ENCODE results near the gene SERPINA6. TPM values are rescaled to one million over a fixed set of nuclear protein-coding genes. Genes with fewer than 3 reads are reported as not detected.

The SERPINA6 gene
- total RNA-seq, 1 experiment from 2014 or later: not detected

DNA sequence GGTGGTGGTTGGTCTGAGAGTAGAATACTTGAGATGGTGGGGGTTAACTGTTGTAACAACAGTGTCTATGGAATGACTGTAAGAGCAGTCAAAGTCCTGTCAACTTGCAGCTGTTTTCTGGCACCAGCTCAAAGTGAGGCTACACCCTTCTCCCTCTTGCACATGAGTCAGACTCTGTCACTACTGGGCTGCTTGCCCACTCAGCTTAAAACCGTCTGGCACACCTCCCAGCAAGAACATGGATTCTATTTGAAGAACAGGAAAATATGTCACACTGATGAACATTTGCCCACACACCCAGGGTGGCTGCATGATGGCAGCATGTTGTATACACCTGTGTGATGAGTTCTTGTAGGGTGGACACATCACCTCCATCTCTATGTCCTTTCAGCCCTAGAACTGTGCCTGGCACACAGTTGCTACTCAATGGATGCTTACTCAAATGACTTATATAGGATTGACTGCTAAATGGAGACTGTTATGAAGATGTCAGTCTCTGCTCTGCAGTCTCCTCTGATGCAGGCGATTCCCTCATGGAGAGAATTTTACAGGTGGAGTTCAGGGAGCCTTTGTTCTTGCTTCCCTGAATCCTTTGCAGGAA lies 19.3 kb upstream of the SERPINA6 start:
- Histone ChIP-seq H3K27ac (no peak overlapping the region), H3K79me2 (ENCODE audit: low read depth) (no peaks in the 10 kb centered on the region), H3K27me3 (ENCODE audit: insufficient read depth, low read depth) (no peaks in the 10 kb centered on the region), H2AFZ (no peak overlapping the region), H3K4me1 (replicated peaks; ENCODE audit: insufficient read depth) (no peaks in the 10 kb centered on the region), H3F3A (ENCODE audit: insufficient read depth, low read depth) (no peaks in the 10 kb centered on the region), H3K4me2 (no peak overlapping the region), H3K4me3 (no peak overlapping the region), H3K9me3 (ENCODE audit: insufficient read depth, low read depth) (no peaks in the 10 kb centered on the region), H3K9me2 (ENCODE audit: insufficient read depth) (no peaks in the 10 kb centered on the region), H3K36me3 (ENCODE audit: low read depth) (no peaks in the 10 kb centered on the region), H4K20me1 (ENCODE audit: insufficient read depth) (no peaks in the 10 kb centered on the region)
- no peak for TF ChIP-seq EZH2 (IDR thresholded peaks at IDR 0.05; ENCODE audit: low read depth)
- no TSS peak for BruUV-seq (replicated peaks)
- POLR2A ChIA-PET (ENCODE audit: unreplicated experiment): no interaction called here
- intact Hi-C loops (cut with micrococcal nuclease; ENCODE audit: unreplicated experiment): no loop called here
- CTCF ChIA-PET: no interaction called here
- DNase-seq: no peak

GRCh38 chr14:94341656-94342333 lies 18.7 kb upstream of the SERPINA6 start:
- BruUV-seq (replicated peaks): no TSS peak

DNA sequence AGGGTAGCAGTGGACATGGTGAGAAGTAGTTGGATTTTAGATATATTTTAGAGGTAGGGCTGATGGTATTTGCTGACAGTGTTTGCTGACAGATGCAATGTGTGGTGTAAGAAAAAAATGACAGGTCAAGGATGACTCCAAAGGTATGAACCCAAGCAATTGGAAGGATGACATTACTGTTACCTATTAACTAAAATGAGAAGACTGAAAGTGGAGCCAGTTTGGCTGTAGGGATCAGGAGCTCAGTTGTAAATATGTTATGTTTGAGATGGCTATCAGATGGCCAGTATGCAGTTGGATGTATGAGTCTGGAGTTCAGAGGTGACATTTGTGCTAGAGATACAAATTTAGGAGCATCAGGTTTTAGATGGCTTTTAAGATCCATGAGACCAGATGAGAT lies 17.4 kb upstream of the SERPINA6 start:
- Histone ChIP-seq H4K20me1 (ENCODE audit: insufficient read depth) (no peaks in the 10 kb centered on the region), H3F3A (ENCODE audit: insufficient read depth, low read depth) (no peaks in the 10 kb centered on the region), H2AFZ (no peak overlapping the region), H3K36me3 (ENCODE audit: low read depth) (no peaks in the 10 kb centered on the region), H3K4me2 (no peak overlapping the region), H3K27ac (no peak overlapping the region), H3K4me1 (replicated peaks; ENCODE audit: insufficient read depth) (no peaks in the 10 kb centered on the region), H3K79me2 (ENCODE audit: low read depth) (no peaks in the 10 kb centered on the region), H3K27me3 (ENCODE audit: insufficient read depth, low read depth) (no peaks in the 10 kb centered on the region), H3K9me3 (ENCODE audit: insufficient read depth, low read depth) (no peaks in the 10 kb centered on the region), H3K9me2 (ENCODE audit: insufficient read depth) (no peaks in the 10 kb centered on the region), H3K4me3 (no peak overlapping the region)
- intact Hi-C loops (cut with micrococcal nuclease; ENCODE audit: unreplicated experiment): no loop called here
- no TSS peak for BruUV-seq (replicated peaks)
- ChIA-PET CTCF (no interaction called here), POLR2A (ENCODE audit: unreplicated experiment) (no interaction called here)
- TF ChIP-seq EZH2 (IDR thresholded peaks at IDR 0.05; ENCODE audit: low read depth): no peak
- TF ChIP-seq, protein P1, sequence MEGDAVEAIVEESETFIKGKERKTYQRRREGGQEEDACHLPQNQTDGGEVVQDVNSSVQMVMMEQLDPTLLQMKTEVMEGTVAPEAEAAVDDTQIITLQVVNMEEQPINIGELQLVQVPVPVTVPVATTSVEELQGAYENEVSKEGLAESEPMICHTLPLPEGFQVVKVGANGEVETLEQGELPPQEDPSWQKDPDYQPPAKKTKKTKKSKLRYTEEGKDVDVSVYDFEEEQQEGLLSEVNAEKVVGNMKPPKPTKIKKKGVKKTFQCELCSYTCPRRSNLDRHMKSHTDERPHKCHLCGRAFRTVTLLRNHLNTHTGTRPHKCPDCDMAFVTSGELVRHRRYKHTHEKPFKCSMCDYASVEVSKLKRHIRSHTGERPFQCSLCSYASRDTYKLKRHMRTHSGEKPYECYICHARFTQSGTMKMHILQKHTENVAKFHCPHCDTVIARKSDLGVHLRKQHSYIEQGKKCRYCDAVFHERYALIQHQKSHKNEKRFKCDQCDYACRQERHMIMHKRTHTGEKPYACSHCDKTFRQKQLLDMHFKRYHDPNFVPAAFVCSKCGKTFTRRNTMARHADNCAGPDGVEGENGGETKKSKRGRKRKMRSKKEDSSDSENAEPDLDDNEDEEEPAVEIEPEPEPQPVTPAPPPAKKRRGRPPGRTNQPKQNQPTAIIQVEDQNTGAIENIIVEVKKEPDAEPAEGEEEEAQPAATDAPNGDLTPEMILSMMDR (conservative IDR thresholded peaks at IDR 0.05): no peak
- DNase-seq: no peak

More at GRCh38 chr14:94341656-94342333, 18.7 kb upstream of the SERPINA6 start:
- Histone ChIP-seq H3K27me3 (ENCODE audit: insufficient read depth, low read depth) (no peaks in the 10 kb centered on the region), H3K79me2 (ENCODE audit: low read depth) (no peaks in the 10 kb centered on the region), H3K36me3 (ENCODE audit: low read depth) (no peaks in the 10 kb centered on the region), H3K9me3 (ENCODE audit: insufficient read depth, low read depth) (no peaks in the 10 kb centered on the region), H2AFZ (no peak overlapping the region), H3K4me3 (no peak overlapping the region), H4K20me1 (ENCODE audit: insufficient read depth) (no peaks in the 10 kb centered on the region), H3K9me2 (ENCODE audit: insufficient read depth) (no peaks in the 10 kb centered on the region), H3K27ac (no peak overlapping the region), H3K4me2 (no peak overlapping the region), H3K4me1 (replicated peaks; ENCODE audit: insufficient read depth) (no peaks in the 10 kb centered on the region), H3F3A (ENCODE audit: insufficient read depth, low read depth) (no peaks in the 10 kb centered on the region)
- DNase-seq: no peak
- TF ChIP-seq EZH2 (IDR thresholded peaks at IDR 0.05; ENCODE audit: low read depth): no peak
- TF ChIP-seq, protein P1 (conservative IDR thresholded peaks at IDR 0.05): no peak
- CTCF ChIA-PET: no interaction called here
- intact Hi-C loops (cut with micrococcal nuclease; ENCODE audit: unreplicated experiment): no loop called here
- POLR2A ChIA-PET (ENCODE audit: unreplicated experiment): no interaction called here

Data from PC-9 (cell line).